Dermis microvascular lymphatic vessel endothelial cell (primary cell): ENCODE data around the gene CACNB2. TPM values are rescaled to one million over a fixed set of nuclear protein-coding genes. Genes with fewer than 3 reads are reported as not detected.

ENCODE experiments used
- DNase-seq, 2 donors: peaks; one replicate each; pipeline versions ENCODE4 v3.0.0 to v3.0.0-alpha.2; 2010; ENCODE audit warnings: low read depth in 2 of 2
- total RNA-seq: library from RNA; depleted of rRNA; stranded (reverse); fragments of >200 nt; gene quantifications from 2 replicates; pipeline ENCODE4 v1.2.1, GENCODE V29; 2014

The CACNB2 gene
- total RNA-seq: under 0.01 TPM in 1 of 2 replicates, not detected in the other

DNA sequence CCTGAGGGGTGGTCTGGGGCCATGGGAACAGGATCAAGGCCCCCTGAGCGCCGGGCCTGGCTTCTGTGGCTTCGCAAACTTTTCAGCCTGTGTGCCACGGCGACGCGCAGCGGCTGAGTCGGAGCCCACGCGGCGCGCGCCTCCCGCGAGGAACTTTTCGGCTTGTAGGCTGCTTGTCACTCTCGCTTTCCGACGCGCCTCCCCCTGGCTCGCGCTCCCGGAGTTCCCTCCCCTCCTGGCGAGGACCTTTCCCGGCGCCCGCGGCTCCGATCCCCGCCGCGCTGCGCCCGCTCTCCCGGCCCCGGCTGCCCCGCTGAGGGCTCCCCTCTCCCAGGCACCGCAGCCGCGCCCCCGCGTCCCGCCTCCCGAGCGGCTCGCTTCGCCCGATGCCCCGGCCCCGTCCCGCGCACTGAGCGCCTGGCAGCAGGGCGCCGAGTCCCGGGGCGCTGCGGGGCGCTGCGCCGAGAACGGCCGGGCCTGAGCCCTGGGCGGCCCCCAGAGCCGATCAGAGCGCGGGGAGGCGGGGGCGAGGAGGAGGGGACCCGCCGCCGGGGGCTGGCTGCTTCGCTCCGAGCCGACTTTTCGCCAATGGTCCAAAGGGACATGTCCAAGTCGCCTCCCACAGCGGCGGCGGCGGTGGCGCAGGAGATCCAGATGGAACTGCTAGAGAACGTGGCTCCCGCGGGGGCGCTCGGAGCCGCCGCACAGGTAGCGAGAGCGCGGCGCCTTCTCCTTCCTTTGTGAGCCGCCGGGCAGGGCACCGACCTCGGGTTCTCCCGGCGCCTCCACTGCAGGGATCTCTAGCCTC lies at the start of gene CACNB2:
Gene CACNB2 (plus strand): TSS at position 276 of the 808 bp plus-strand sequence.
- peak in 1 of 2 donors; percentile 24 for DNase-seq

DNA sequence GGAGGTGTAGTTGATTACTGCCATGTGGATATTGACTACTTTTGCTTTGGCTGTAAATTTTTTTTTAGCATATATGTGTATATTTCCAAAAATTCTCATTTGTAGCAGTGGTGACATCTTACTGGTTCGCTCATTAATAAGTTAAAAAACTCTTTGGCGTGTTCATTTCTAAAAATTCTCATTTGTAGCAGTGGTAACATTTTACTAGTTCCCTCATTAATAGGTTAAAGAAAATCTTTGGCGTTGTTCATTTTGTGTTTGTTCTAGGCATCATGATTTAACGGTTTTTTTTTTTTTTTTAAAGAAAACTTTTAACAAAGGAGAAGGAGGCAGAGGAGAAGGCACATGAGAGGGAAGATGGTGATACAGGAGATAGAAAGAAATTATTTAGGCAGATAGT lies 45.9 kb upstream of the CACNB2 start:
- no peak for DNase-seq

- DNase-seq: no peak
Observed at GRCh38 chr10:18094793-18095192, 45.4 kb upstream of the CACNB2 start.

DNA sequence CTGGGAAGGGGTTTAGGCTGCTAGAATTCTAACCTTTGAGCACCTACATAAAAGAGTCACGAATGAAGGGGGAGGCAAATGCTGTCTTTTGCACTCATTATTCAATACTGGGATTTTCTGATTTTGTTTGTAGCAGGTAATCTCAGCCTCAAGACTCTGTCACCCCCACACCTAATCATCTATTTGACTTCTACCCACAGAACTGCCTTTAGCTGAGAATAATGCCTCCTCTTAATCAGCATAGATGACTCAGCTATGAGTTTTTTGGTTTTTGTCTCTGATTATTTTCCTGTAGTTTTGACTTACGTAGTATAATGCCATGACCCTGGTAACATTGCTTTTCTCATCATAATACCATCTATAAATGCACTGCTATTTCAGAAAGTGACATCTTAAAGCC lies 42.7 kb upstream of the CACNB2 start:
- DNase-seq: no peak

- DNase-seq: no peak
Observed at GRCh38 chr10:18098201-18098600, 42.0 kb upstream of the CACNB2 start.

DNA sequence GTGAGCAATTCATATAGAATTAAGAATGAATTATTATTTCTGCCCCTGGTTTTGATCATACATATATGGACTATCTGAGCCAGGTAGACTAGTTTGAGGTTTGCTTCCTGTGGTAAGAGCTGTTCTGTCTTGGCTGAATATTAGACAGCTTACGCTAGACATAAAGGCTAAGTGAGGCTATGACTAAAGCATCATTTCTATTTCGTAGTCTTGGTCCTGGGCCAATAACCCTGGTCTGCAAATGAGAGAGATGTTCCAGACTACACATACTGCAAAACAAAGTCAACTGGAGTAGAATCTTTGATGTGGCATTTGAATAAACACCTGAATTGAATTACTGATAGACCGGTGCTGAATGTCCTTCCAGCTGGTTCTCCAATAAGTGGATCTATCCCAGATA lies 40.8 kb upstream of the CACNB2 start:
- DNase-seq: no peak

GRCh38 chr10:18100669-18101068 lies 39.6 kb upstream of the CACNB2 start:
- no peak for DNase-seq

GRCh38 chr10:18102404-18102803 lies 37.8 kb upstream of the CACNB2 start:
- no peak for DNase-seq

DNA sequence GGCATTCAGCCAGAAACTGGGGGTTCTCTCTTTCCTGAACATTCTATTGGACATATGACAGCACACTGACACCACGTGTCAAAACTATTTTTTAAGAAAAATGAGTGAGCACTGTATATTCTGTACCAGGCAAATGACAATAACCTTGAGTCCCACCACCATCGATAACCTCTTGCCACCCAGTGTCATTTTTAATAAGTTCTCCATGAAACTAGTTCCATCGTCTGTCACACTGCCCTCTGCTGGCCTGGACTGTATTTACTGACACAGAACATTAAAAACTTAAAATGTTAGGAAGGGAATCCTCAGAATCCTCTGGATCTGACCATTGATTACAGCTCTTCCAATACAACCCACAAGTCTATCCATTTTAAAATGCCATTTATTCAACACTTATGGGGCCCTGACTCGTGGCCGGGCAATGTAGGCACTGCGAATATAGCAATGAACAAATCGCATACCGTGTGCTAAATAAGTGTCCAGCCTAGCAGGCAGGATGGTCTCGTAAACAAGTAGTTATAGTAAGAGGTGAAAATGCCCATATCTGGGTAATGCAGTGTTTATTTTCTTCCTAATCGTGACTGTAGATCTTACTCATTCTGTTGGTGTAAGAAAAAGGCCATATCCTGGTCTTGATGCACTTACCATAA lies 35.9 kb upstream of the CACNB2 start:
- DNase-seq: peak; percentile 22 to 51

GRCh38 chr10:18109341-18109870 lies 30.8 kb upstream of the CACNB2 start:
- no peak for DNase-seq

DNA sequence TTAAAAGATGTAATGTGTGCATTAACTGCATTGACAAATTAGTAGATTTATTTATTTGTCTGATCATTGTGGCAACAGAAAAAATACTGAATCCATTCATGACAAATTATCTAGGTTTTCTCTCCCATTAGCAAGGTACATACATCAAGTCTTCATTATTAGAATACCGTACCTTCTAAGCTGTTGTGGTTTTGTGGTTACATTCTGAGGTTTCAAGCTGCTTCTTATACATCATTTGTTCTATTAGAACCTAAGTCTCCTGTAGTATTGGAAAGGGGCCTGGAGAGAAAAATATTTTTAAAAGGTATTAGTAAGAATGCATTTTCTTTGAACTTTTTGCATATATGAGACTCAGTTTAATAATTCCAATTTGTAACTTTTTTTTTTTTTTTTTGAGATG lies 26.3 kb upstream of the CACNB2 start:
- no peak for DNase-seq

DNA sequence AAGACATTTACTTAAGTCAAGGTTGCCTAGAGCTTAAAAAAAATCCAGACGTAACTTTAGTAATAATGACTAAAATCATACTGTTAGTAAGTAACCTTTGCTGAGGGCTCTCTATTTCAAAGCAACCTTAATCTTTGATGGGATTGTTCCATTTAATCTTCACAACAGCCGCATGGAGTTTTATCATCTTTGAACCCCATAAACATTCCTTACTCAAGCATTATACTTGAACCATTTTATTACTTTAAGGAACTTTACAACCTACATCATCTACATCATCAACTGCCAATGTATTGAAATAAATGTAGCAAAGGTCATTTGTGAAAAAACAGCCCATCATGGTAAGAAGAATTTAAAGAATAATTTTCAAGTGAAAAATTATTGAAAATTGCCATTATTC lies 22.9 kb upstream of the CACNB2 start:
- DNase-seq: no peak

- no peak for DNase-seq
Observed at GRCh38 chr10:18122753-18123152, 17.5 kb upstream of the CACNB2 start.

DNA sequence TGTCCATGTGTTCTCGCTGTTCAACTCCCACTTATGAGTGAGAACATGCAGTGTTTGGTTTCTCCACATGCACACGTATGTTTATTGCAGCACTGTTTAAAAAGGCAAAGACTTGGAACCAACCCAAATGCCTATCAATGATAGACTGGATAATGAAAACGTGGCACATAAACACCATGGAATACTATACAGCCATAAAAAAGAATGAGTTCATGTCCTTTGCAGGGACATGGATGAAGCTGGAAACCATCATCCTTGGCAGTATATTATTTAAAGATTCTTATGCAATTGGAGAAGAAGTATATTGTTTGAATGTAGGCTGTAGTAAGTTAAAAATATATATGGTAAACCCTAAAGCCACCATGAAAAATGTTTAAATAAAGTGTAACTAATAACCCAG lies 7.2 kb upstream of the CACNB2 start:
- no peak for DNase-seq

GRCh38 chr10:18134509-18134908 lies 5.7 kb upstream of the CACNB2 start:
- DNase-seq: no peak

- DNase-seq: no peak
Observed at GRCh38 chr10:18134921-18135320, 5.3 kb upstream of the CACNB2 start.

- no peak for DNase-seq
Observed at GRCh38 chr10:18136073-18136791, 4.0 kb upstream of the CACNB2 start.

DNA sequence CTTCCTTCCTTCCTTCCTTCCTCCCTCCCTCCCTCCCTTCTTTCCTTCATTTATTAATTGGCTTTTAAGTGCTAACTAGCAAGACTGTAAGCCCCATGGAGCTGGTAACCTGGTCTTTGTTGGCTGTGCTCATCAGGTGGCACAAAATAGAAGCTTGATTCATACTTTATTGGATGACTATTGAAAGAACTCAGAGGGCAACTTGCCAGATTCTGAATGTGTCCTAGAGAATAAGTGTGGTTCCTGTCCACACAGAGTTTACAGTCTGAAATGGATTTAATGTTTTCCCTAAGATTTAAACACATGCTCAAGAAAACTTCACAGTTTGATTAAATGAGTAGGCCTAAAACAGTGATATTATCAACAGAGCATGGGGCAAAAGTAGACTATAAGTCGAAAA lies 3.1 kb upstream of the CACNB2 start:
- DNase-seq: no peak

DNA sequence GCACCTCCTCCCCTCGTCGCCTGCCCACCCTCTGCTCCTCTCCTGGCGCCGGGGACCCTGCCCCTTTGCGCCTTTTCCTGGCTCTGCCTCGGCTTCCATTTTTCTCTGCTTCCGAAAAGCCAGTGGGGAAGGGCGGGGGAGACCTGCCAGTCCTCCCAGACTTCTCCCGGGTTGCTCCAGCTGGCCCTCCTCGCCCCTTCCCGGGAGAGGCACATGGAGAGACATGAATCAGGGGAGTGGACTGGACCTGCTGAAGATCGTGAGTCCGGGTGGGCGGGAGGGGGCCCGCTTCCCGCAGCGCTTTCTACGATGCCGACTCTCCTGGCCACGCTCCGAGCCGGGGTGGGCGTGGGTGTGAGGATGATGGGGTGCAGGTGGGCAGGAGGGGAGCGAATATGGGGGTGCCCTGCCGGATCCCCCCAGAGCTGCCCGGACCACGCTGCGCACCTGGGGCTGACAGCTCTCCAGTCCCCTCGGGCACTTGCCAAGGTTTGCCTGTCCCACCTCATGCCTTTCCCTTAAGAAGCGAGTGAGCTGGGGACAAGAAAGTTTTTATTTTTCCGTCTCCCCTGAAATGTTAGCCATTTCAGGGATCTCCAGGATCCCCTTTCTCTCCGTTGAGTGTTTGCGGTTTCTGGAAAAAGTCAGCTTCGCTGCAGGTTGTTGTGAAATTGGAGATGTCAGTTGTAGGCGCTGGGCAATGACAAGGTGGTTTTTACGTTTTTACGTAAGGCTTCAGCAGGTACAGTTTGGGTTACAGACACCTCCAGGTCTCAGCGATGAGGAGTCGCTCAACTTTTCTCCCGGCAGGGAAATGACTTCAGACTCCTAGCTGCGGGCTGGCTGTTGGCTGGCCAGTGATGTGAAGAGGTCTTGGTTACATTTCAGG lies 977 bp downstream of the CACNB2 start:
- no peak for DNase-seq

DNA sequence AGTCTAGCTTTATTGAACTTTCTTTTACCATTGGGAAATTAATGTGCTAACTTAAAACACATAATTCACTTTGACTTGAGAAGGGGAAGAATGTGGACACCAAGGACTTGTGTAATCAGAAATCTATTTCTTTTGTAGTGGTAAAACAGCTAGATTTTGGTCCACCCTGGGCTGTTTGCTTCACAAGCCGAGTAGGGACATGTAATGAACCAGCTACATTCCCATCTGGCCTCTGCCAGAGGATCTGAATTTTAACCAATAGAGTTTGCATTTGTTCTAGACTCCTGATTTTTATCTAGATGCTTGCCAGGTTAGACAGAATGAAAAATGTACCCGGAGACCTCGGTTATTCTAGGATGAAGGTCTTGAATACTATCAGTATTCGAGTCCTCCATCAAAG lies 1.9 kb downstream of the CACNB2 start:
- no peak for DNase-seq

- DNase-seq: no peak
Observed at GRCh38 chr10:18144396-18144795, 4.2 kb downstream of the CACNB2 start.
